Measurements from ENCODE around the gene PHGDH. TPM values are rescaled to one million over a fixed set of nuclear protein-coding genes. Genes with fewer than 3 reads are reported as not detected.

The PHGDH gene
- total and polyA plus RNA-seq, 9 donors = 34.1 to 488 (median 62.8) TPM

- WGBS, 3 donors = 93 to 96% (median 94%) methylated on average over 3 of the region's 3 CpGs
- intact Hi-C loops (cut with DNase I) = no loop called here
- H3K9me3 ChIP-seq = no peaks in the 10 kb centered on the region
Measured at GRCh38 chr1:119733754-119734153, 22.0 kb downstream of the PHGDH start.

GRCh38 chr1:119735217-119735616, 23.5 kb downstream of the PHGDH start:
- peak in 1 of 5 donors; percentile 41 for DNase-seq
- WGBS, 3 donors = 76 to 84% (median 82%) methylated on average over 14 of the region's 14 CpGs
- no peak for TF ChIP-seq POLR2A (IDR thresholded peaks at IDR 0.05)
- no peak for TF ChIP-seq CTCF (IDR thresholded peaks at IDR 0.05)
- no peak for TF ChIP-seq EP300 (IDR thresholded peaks at IDR 0.05)

More at GRCh38 chr1:119733754-119734153, 22.0 kb downstream of the PHGDH start:
- Histone ChIP-seq H3K4me3 (no peak overlapping the region), H3K4me1 (ENCODE audit: insufficient read depth) (peaks cover 10% of the 10 kb centered on the region), H3K27me3 (no peaks in the 10 kb centered on the region), H3K27ac (no peak overlapping the region), H3K36me3 (no peaks in the 10 kb centered on the region)
- no peak for TF ChIP-seq CTCF (IDR thresholded peaks at IDR 0.05)
- DNase-seq = no peak

GRCh38 chr1:119736649-119737039, 24.9 kb downstream of the PHGDH start:
- no peak for TF ChIP-seq CTCF (IDR thresholded peaks at IDR 0.05)
- TF ChIP-seq EP300 (IDR thresholded peaks at IDR 0.05) = no peak
- no peak for TF ChIP-seq POLR2A (IDR thresholded peaks at IDR 0.05)
- peak overlapping the region in 1 of 2 donors; percentile 51 for H3K27ac ChIP-seq
- no peaks in the 10 kb centered on the region for H3K36me3 ChIP-seq
- intact Hi-C loops (cut with DNase I) = no loop called here
- H3K9me3 ChIP-seq = no peaks in the 10 kb centered on the region
- peaks cover 10% of the 10 kb centered on the region for H3K4me1 ChIP-seq (ENCODE audit: insufficient read depth)
- WGBS, 3 donors = 96 to 100% (median 99%) methylated on average over 2 of the region's 2 CpGs
- no peaks in the 10 kb centered on the region for H3K27me3 ChIP-seq
- DNase-seq = no peak
- H3K4me3 ChIP-seq = no peak overlapping the region

More at GRCh38 chr1:119735217-119735616, 23.5 kb downstream of the PHGDH start:
- H3K27ac ChIP-seq = peak overlapping the region in 1 of 2 donors; percentile 30
- no peaks in the 10 kb centered on the region for H3K9me3 ChIP-seq
- intact Hi-C loops (cut with DNase I) = no loop called here
- H3K4me1 ChIP-seq (ENCODE audit: insufficient read depth) = peaks cover 10% of the 10 kb centered on the region
- no peaks in the 10 kb centered on the region for H3K27me3 ChIP-seq
- H3K36me3 ChIP-seq = no peaks in the 10 kb centered on the region
- no peak overlapping the region for H3K4me3 ChIP-seq

- H3K36me3 ChIP-seq = no peaks in the 10 kb centered on the region
- H3K9me3 ChIP-seq = no peaks in the 10 kb centered on the region
- H3K27ac ChIP-seq = peak overlapping the region; percentile 51 to 57
- H3K4me1 ChIP-seq (ENCODE audit: insufficient read depth) = peaks cover 10% of the 10 kb centered on the region
- no peaks in the 10 kb centered on the region for H3K27me3 ChIP-seq
- WGBS, 3 donors = 26 to 42% (median 34%) methylated on average over 16 of the region's 16 CpGs
- intact Hi-C loops (cut with DNase I) = no loop called here
- peak; percentile 41 to 76 (median 56) for DNase-seq
- no peak for TF ChIP-seq CTCF (IDR thresholded peaks at IDR 0.05)
- no peak for TF ChIP-seq POLR2A (IDR thresholded peaks at IDR 0.05)
- no peak for TF ChIP-seq EP300 (IDR thresholded peaks at IDR 0.05)
- H3K4me3 ChIP-seq = no peak overlapping the region
Measured at GRCh38 chr1:119737040-119737682, 25.4 kb downstream of the PHGDH start.

Data from ovary (tissue), 9 donors.